IMR-90 (cell line): ENCODE measurements around the gene C1QL4. TPM values are rescaled to one million over a fixed set of nuclear protein-coding genes. Genes with fewer than 3 reads are reported as not detected.
"Not testable (repeated sequence)": the region's sequence is repeated elsewhere in the genome, so short reads cannot be mapped to it uniquely, and the experiment has no call there.

Experiments used
- ATAC-seq: fragments of 200-7000 bp; cut with Tn5 transposase; 2 replicates; pipeline ENCODE4 v1.9.1; 2020; ENCODE audit warnings: low read depth, mild to moderate bottlenecking, moderate library complexity
- BruUV-seq: library from RNA; stranded (reverse); fragments of 400-500 nt; replicated peaks from 2 replicates; lab custom pipeline; 2021; lab: Mats Ljungman, UMichigan
- CTCF ChIA-PET: fragments of 300-600 bp; formaldehyde crosslinking; extraction: SDS; loops from one replicate; lab custom pipeline; 2021; ENCODE audit warnings: antibody characterized with exemption; lab: Yijun Ruan, JAX
- POLR2A ChIA-PET: fragments of 300-600 bp; sonication (Branson Sonifier 250); formaldehyde crosslinking; loops from one replicate; lab custom pipeline; 2022; ENCODE audit warnings: antibody characterized with exemption; ENCODE audit not compliant: unreplicated experiment; lab: Charles Lee
- DNase-seq: peaks from one replicate; pipeline ENCODE4 v3.0.0; 2013
- H2AFZ ChIP-seq: replicated peaks from 2 replicates; pipeline ENCODE3; 2013; ENCODE audit warnings: low read length, mild to moderate bottlenecking; ENCODE audit not compliant: poor library complexity
- H2AK5ac ChIP-seq: 2 replicates; pipeline ENCODE4 v1.6.1; 2013; ENCODE audit warnings: low read depth, low read length, inconsistent platforms
- H2AK9ac ChIP-seq: replicated peaks from 2 replicates; pipeline ENCODE3; 2013; ENCODE audit warnings: mild to moderate bottlenecking, low read depth, low read length, moderate library complexity; ENCODE audit not compliant: poor library complexity
- H2BK120ac ChIP-seq: 2 replicates; pipeline ENCODE4 v1.6.1; 2013; ENCODE audit warnings: low read depth, low read length, inconsistent platforms
- H2BK15ac ChIP-seq: 3 replicates; pipeline ENCODE4 v1.6.1; 2013; ENCODE audit warnings: low read depth, low read length, inconsistent platforms
- H2BK20ac ChIP-seq: 2 replicates; pipeline ENCODE4 v1.6.1; 2013; ENCODE audit warnings: low read depth, mild to moderate bottlenecking, inconsistent platforms, low read length, moderate library complexity
- H2BK5ac ChIP-seq: 2 replicates; pipeline ENCODE4 v1.6.1; 2013; ENCODE audit warnings: mild to moderate bottlenecking, low read depth, low read length, inconsistent platforms; ENCODE audit not compliant: poor library complexity, severe bottlenecking
- H3K14ac ChIP-seq: replicated peaks from 2 replicates; pipeline ENCODE4 v1.6.1; 2013; ENCODE audit warnings: low read depth, low read length, inconsistent platforms
- H3K18ac ChIP-seq: 2 replicates; pipeline ENCODE4 v1.6.1; 2013; ENCODE audit warnings: low read depth, low read length, control low read depth
- H3K23ac ChIP-seq: 2 replicates; pipeline ENCODE4 v1.6.1; 2013; ENCODE audit warnings: low read depth, low read length, inconsistent platforms
- H3K27ac ChIP-seq: 2 replicates; pipeline ENCODE4 v1.5.1; 2013; ENCODE audit warnings: mild to moderate bottlenecking, control low read depth, low read length; ENCODE audit not compliant: insufficient read depth
- H3K27me3 ChIP-seq: 2 replicates; pipeline ENCODE4 v1.6.1; 2013; ENCODE audit warnings: low read length; ENCODE audit not compliant: control insufficient read depth, insufficient read depth
- H3K36me3 ChIP-seq: 2 replicates; pipeline ENCODE4 v1.6.1; 2013; ENCODE audit warnings: low read length, mixed read lengths; ENCODE audit not compliant: control insufficient read depth, insufficient read depth
- H3K4ac ChIP-seq: 2 replicates; pipeline ENCODE4 v1.6.1; 2013; ENCODE audit warnings: low read depth, low read length, inconsistent platforms
- H3K4me1 ChIP-seq: 2 replicates; pipeline ENCODE4 v1.6.1; 2013; ENCODE audit warnings: low read length, mixed read lengths; ENCODE audit not compliant: control insufficient read depth, insufficient read depth
- H3K4me2 ChIP-seq: 2 replicates; pipeline ENCODE4 v1.6.1; 2013; ENCODE audit warnings: low read depth, mild to moderate bottlenecking, control low read depth, low read length, moderate library complexity
- H3K4me3 ChIP-seq: 2 replicates; pipeline ENCODE4 v1.5.1; 2013; ENCODE audit warnings: low read depth, mild to moderate bottlenecking, control low read depth, low read length, moderate library complexity; ENCODE audit not compliant: insufficient read depth
- H3K56ac ChIP-seq: 2 replicates; pipeline ENCODE4 v1.6.1; 2013; ENCODE audit warnings: low read length, inconsistent platforms; ENCODE audit not compliant: insufficient read depth; ENCODE audit errors: extremely low read depth
- H3K79me1 ChIP-seq, 2 experiments: 2 replicates each; pipeline ENCODE4 v1.6.1; 2013; ENCODE audit warnings: low read length in 2 of 2, inconsistent platforms in 1 of 2, low read depth in 1 of 2
- H3K9ac ChIP-seq: 2 replicates; pipeline ENCODE4 v1.6.1; 2013; ENCODE audit warnings: low read depth, low read length, control low read depth
- H3K9me1 ChIP-seq: 2 replicates; pipeline ENCODE4 v1.6.1; 2013; ENCODE audit warnings: low read length, inconsistent platforms; ENCODE audit not compliant: insufficient read depth
- H3K9me3 ChIP-seq: 2 replicates; pipeline ENCODE4 v1.6.1; 2013; ENCODE audit warnings: low read length; ENCODE audit not compliant: control insufficient read depth, insufficient read depth
- H4K20me1 ChIP-seq: 2 replicates; pipeline ENCODE4 v1.6.1; 2013; ENCODE audit warnings: low read length, inconsistent platforms; ENCODE audit not compliant: insufficient read depth
- H4K5ac ChIP-seq: 2 replicates; pipeline ENCODE4 v1.6.1; 2013; ENCODE audit warnings: mild to moderate bottlenecking, low read depth, low read length, control low read depth
- H4K8ac ChIP-seq, 2 experiments: 2 replicates each; pipeline ENCODE4 v1.6.1; 2013; ENCODE audit warnings: low read depth in 2 of 2, low read length in 2 of 2, control low read depth in 1 of 2, inconsistent platforms in 1 of 2
- H4K91ac ChIP-seq: 2 replicates; pipeline ENCODE4 v1.6.1; 2013; ENCODE audit warnings: low read depth, low read length, inconsistent platforms; ENCODE audit not compliant: insufficient read depth
- WGBS, 2 experiments: methylation state at CpG; one replicate each; pipeline versions ENCODE4 v1.1.5 to v1.1.7; 2013; ENCODE audit warnings: missing lambda C conversion rate in 2 of 2; ENCODE audit not compliant: insufficient read length in 1 of 2; ENCODE audit errors: extremely low coverage in 2 of 2; 5-methylcytosine and 5-hydroxymethylcytosine counted together
- dilution Hi-C: fragments of 300-500 bp; cut with HindIII; formaldehyde crosslinking; loops from one replicate; pipeline ENCODE4 v1.14.3; 2018; ENCODE audit warnings: low sequenced_read_pairs; ENCODE audit not compliant: unreplicated experiment
- in situ Hi-C: fragments of 300-500 bp; cut with MboI; formaldehyde crosslinking; loops from 3 replicates; pipeline ENCODE4 v1.14.3; 2019; ENCODE audit warnings: low sequenced_read_pairs, inconsistent platforms, mixed read lengths
- intact Hi-C: fragments of 100-400 bp; cut with micrococcal nuclease; formaldehyde crosslinking; loops from 2 replicates; pipeline ENCODE4 v1.10.0; 2022
- polyA plus RNA-seq, 3 experiments: library from polyadenylated mRNA; depleted of rRNA; stranded (reverse); fragments of >200 nt; gene quantifications; 2 replicates each; pipeline ENCODE4 v1.2.3, GENCODE V29; 2012; ENCODE audit warnings: low replicate concordance in 1 of 3
- total RNA-seq: library from RNA; depleted of rRNA; stranded (reverse); fragments of >200 nt; gene quantifications from 2 replicates; pipeline ENCODE4 v1.2.3, GENCODE V29; 2012; rRNA removed

The C1QL4 gene
- total and polyA plus RNA-seq, 2 of the 4 experiments (the other 2 are of a cell fraction), result 0.18 to 0.46 TPM

GRCh38 chr12:49282740-49283375 lies 54.1 kb downstream of the C1QL4 start:
- H3K9me3 ChIP-seq, H2BK20ac ChIP-seq, H3K79me1 ChIP-seq, H2BK120ac ChIP-seq, H2AK9ac ChIP-seq, POLR2A ChIA-PET, H4K91ac ChIP-seq, H3K9ac ChIP-seq, H2AK5ac ChIP-seq, H3K4me2 ChIP-seq, H4K20me1 ChIP-seq, H3K14ac ChIP-seq, H3K27ac ChIP-seq, H3K18ac ChIP-seq, H3K23ac ChIP-seq, ATAC-seq, H3K4ac ChIP-seq, H4K5ac ChIP-seq, dilution Hi-C loops, H3K4me1 ChIP-seq, intact Hi-C loops, H3K56ac ChIP-seq, H2BK5ac ChIP-seq, DNase-seq, H3K9me1 ChIP-seq, H2AFZ ChIP-seq, in situ Hi-C loops, H3K4me3 ChIP-seq, H4K8ac ChIP-seq, H2BK15ac ChIP-seq, BruUV-seq, H3K36me3 ChIP-seq: not testable (repeated sequence)
- CTCF ChIA-PET, result interaction anchor here (0.9 kb wide), 1 partner anchor 14 kb away, joined by 5 read pairs; no protein-coding TSS in a partner anchor
- peaks cover 12% of the 10 kb centered on the region for H3K27me3 ChIP-seq
- no CpG with 5 or more reads among the region's 6 CpGs for WGBS, 2 experiments

Other genes starting within 250 kb of the C1QL4 start
- under 0.01 TPM in 2 replicates for gene DHH, start 242.4 kb downstream of the C1QL4 start, total RNA-seq
- 0.01 and 0.07 TPM in 2 replicates for gene DHH, start 242.4 kb downstream of the C1QL4 start, polyA plus RNA-seq (2012; rRNA removed)
- 18.1 and 33.0 TPM in 2 replicates for gene LMBR1L, start 226.3 kb downstream of the C1QL4 start, total RNA-seq
- 44.6 and 46.3 TPM in 2 replicates for gene LMBR1L, start 226.3 kb downstream of the C1QL4 start, polyA plus RNA-seq (2012; rRNA removed)
- 4,476 and 5,195 TPM in 2 replicates for gene TUBA1B, start 205.8 kb downstream of the C1QL4 start, total RNA-seq
- 4,221 and 4,665 TPM in 2 replicates for gene TUBA1B, start 205.8 kb downstream of the C1QL4 start, polyA plus RNA-seq (2012; rRNA removed)
- 2,389 and 2,832 TPM in 2 replicates for gene TUBA1A, start 148.1 kb downstream of the C1QL4 start, total RNA-seq
- gene TUBA1A, start 148.1 kb downstream of the C1QL4 start, polyA plus RNA-seq (2012; rRNA removed), result 2,096 and 2,105 TPM in 2 replicates
- 1,144 and 1,420 TPM in 2 replicates for gene TUBA1C, start 72.1 kb downstream of the C1QL4 start, total RNA-seq
- gene TUBA1C, start 72.1 kb downstream of the C1QL4 start, polyA plus RNA-seq (2012; rRNA removed), result 2,555 and 2,715 TPM in 2 replicates
- not detected in 2 replicates for gene PRPH, start 42.0 kb downstream of the C1QL4 start, total RNA-seq
- not detected in 2 replicates for gene PRPH, start 42.0 kb downstream of the C1QL4 start, polyA plus RNA-seq (2012; rRNA removed)
- gene TROAP, start 13.9 kb downstream of the C1QL4 start, total RNA-seq, result 15.6 and 21.5 TPM in 2 replicates
- gene TROAP, start 13.9 kb downstream of the C1QL4 start, polyA plus RNA-seq (2012; rRNA removed), result 29.3 and 46.0 TPM in 2 replicates
- 6.7 and 8.1 TPM in 2 replicates for gene DNAJC22, start 9.7 kb upstream of the C1QL4 start, total RNA-seq
- gene DNAJC22, start 9.7 kb upstream of the C1QL4 start, polyA plus RNA-seq (2012; rRNA removed), result 8.1 and 8.2 TPM in 2 replicates
- gene SPATS2, start 30.3 kb upstream of the C1QL4 start, total RNA-seq, result 44.7 and 63.3 TPM in 2 replicates
- 45.0 and 50.6 TPM in 2 replicates for gene SPATS2, start 30.3 kb upstream of the C1QL4 start, polyA plus RNA-seq (2012; rRNA removed)
- 0.28 TPM in 1 of 2 replicates, not detected in the other for gene KCNH3, start 201.8 kb upstream of the C1QL4 start, total RNA-seq
- 0.10 and 0.20 TPM in 2 replicates for gene KCNH3, start 201.8 kb upstream of the C1QL4 start, polyA plus RNA-seq (2012; rRNA removed)
- 60.8 and 72.9 TPM in 2 replicates for gene MCRS1, start 231.0 kb upstream of the C1QL4 start, total RNA-seq
- 73.2 and 75.2 TPM in 2 replicates for gene MCRS1, start 231.0 kb upstream of the C1QL4 start, polyA plus RNA-seq (2012; rRNA removed)